GM20000 (cell line): ENCODE measurements around the gene PLXNA1.

Experiments used
- DNase-seq: peaks from one replicate; pipeline ENCODE4 v3.0.0; 2012; ENCODE audit warnings: low spot score
- CTCF ChIP-seq: IDR thresholded peaks from 2 replicates; pipeline ENCODE4 v1.5.1; 2012; ENCODE audit warnings: mild to moderate bottlenecking, control low read depth; ENCODE audit errors: extremely low read depth, missing control alignments

PLXNA1 gene

GRCh38 chr3:126959136-126959920, 23.6 kb upstream of the PLXNA1 start:
- no peak for TF ChIP-seq CTCF
- no peak for DNase-seq

GRCh38 chr3:126959921-126960603, 22.9 kb upstream of the PLXNA1 start:
- no peak for TF ChIP-seq CTCF
- no peak for DNase-seq

- DNase-seq, result no peak
- TF ChIP-seq CTCF, result no peak
Observed at GRCh38 chr3:126960604-126960995, 22.3 kb upstream of the PLXNA1 start.

GRCh38 chr3:126961191-126961790, 21.6 kb upstream of the PLXNA1 start:
- DNase-seq, result peak; percentile 48

GRCh38 chr3:126961791-126962461, 21.0 kb upstream of the PLXNA1 start:
- no peak for TF ChIP-seq CTCF
- no peak for DNase-seq

More at GRCh38 chr3:126961191-126961790, 21.6 kb upstream of the PLXNA1 start:
- TF ChIP-seq CTCF, result no peak

- no peak for DNase-seq
- no peak for TF ChIP-seq CTCF
Observed at GRCh38 chr3:126962756-126963155, 20.2 kb upstream of the PLXNA1 start.
